ENCODE results near the gene IGFBP3.

IGFBP3 gene

DNA sequence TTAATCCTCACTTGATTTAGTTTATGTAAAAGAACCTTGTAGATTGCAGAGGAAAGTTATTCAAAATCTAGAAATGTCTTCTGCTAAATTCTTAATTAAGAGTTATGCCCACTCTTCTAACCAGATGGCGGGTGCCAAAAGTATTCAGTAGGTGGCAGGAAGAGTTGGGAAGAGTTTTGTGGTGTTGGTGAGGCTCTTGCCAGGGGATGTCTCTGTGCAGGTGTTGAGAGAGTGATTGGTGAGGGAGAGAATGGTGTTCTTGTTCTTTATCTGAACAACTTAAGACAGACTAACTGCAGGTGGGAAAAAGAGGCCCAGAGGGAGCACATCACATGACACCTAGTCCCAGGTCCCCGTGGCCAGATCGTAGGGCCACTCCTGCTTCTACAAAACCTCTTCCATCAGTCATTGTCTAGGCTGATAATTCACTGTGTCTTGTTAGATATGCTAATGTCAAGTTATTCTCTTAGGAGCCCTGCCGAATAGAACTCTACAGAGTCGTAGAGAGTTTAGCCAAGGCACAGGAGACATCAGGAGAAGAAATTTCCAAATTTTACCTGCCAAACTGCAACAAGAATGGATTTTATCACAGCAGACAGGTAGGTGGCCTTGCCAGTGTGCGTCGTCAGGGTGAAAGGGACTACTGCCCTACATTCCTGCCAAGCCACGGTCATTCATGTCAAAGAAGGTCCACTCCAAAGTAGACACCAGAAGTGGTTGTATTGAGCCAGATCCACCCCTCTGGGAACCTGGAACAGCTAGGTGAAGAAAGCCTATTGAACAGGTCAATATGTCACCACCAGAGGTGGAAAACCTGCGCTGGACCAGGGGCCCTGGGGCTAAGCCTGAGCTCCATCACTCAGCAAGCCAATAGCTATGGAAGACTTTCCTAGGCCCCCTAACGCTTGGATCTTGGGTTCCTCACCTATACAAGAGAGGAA, 29.3 kb downstream of the IGFBP3 start:
- DNase-seq (ENCODE audit: low read depth) = no peak

DNA sequence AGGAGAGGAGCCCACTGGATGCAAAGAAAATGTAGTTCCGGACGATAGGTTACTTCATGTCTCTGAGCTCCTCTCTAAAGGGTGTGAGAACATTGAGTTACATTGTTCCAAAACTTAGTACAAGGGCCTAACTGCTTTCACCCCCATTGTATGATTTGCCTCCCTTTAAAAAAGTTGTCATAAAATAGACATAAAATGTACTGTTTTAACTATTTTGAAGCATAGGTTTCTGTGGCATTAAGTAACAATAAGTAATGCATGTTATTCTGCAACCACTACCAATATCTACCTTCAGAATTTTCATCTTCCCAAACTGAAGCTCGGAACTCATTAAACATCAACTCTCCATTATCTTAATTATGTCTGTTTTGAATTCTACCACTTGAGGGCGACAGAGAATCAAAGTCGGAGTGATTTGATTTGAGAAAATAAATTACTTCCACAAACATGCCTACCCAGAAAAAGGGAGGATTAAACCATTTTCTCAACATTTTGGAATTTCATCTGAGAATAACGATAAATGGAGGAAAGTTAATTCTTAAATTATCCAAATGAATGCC, 30.1 kb downstream of the IGFBP3 start:
- no peak for DNase-seq (ENCODE audit: low read depth)

DNA sequence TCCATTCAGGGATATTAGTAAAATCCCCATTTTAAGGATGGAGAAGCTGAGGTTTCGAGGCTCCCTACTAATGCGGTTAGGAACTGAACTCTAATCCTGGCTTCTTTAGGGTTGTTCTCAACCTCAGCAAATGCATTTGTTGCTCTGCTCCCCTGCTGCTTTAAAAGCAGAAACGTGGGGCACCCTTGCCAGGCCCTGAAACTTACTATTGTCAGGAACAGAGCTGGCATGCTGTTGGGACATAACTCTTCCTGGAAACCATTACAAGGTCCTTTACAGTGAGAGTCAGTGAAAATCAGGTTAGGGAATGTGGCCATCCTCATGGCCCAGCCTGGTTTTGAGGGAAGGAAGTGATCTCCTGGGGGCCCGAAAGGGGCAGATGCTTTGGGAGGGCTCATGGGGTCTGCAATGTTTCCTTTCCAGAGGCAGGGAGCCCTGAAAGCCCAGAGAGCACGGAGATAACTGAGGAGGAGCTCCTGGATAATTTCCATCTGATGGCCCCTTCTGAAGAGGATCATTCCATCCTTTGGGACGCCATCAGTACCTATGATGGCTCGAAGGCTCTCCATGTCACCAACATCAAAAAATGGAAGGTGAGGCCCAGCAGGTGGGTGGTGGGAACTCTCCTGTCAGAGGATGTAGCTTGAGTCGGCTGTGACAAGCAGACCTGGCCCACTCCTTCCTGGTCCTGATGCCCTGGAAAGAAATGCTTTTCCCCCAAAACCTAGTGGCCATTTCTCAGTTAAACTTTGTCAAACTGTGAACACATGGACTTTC, 30.8 kb downstream of the IGFBP3 start:
- no peak for DNase-seq (ENCODE audit: low read depth)

DNA sequence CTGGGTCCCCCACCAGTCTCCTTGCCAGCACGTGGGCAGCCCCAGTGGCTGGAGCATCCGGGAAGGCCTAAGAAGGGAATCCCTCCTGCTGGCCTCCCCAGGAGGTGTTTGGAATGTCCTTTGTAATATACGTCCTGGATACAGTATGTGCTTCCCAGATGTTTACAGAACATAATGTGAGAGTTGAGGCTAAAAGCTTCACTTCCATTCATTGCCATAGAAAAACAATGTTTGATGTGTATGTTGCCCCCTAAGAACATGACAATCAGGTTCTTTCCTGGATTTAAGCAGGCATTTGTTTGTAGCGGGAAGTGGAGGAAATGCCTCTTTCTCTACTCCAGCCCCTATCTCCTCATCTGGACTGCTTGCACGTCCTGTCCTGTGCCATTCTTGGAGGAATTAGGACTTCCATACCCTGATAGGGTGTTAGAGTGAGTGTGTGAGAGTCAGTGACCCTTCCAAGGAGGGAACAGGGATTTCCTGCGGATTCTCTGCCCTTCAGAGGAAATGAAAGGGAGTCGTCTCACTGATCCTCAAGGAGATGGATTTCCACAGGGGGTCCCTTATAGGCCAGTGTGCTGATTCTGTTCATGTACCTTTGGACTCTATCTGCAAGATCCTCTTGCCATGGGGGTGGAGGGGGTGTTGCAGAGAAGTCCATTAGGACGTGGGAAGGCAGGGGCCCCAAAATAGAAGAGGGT, 31.6 kb downstream of the IGFBP3 start:
- DNase-seq (ENCODE audit: low read depth) = no peak

DNA sequence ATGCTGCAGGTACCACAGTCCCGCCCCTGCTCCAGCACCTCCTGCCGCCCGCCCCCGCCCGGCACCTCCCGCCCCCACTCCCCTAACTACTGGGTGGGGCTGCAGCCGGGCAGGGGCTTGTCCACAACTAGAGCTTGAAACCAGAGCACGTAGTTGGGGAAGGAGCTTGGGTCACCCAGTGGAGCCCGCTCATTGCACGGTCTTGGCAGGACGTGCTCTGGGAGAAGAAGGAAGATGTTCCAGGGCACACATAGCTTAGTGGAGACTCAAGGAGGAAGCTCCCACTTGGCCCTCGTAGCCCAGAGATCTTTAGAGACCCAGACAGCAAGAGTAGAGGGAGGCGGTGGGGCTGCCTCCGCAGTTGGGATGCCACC, 32.1 kb downstream of the IGFBP3 start:
- no peak for DNase-seq (ENCODE audit: low read depth)

DNA sequence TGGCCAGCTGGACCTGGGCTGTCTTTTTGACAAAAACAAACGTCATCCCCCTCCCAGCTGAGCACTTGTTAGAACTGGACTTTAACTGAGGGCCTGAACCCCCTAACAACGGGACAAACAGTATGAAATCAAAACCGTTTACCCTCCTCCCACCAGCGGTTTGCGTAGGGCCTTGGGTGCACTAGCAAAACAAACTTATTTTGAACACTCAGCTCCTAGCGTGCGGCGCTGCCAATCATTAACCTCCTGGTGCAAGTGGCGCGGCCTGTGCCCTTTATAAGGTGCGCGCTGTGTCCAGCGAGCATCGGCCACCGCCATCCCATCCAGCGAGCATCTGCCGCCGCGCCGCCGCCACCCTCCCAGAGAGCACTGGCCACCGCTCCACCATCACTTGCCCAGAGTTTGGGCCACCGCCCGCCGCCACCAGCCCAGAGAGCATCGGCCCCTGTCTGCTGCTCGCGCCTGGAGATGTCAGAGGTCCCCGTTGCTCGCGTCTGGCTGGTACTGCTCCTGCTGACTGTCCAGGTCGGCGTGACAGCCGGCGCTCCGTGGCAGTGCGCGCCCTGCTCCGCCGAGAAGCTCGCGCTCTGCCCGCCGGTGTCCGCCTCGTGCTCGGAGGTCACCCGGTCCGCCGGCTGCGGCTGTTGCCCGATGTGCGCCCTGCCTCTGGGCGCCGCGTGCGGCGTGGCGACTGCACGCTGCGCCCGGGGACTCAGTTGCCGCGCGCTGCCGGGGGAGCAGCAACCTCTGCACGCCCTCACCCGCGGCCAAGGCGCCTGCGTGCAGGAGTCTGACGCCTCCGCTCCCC, 32.7 kb downstream of the IGFBP3 start, which contains the start of gene IGFBP1:
Gene IGFBP1, plus strand, starts transcription at position 304 of the 808 bp plus-strand sequence. Its CDS starts 165 bp downstream, at position 469.
- DNase-seq (ENCODE audit: low read depth) = no peak

DNA sequence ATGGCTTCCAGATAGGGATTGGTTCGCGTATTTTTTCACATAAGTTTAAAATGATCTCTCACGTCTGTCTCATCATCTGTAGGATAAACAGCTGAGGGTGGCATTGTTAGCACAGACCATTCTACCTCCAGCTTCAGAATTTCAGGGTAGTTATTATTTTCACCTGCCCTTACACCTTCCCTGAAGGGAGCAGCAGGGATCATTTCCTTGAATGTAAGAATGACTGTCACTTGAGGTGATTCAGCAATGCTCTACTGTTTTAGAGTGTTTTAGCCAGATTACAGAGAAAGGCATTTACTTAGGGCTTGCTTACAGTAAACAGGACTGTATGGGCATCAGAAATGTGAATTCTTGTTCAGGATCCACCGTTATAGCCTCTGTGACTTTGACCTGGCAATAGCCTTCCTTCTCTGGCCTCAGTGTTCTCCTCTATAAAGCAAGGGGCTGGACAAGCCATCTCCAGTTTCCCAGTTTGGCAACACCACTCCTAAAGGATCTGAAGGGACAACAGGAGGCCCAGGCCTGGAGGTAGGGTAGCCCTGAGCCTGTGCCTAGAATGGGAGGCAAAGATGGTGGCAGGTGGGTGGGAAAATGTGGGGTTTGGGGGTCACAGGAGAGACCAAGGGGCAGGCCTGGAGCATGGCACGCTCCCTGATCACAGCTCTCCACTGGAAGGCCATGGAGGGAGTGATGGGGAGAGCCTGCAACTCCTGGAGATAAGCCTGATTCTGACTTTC, 34.0 kb downstream of the IGFBP3 start:
- no peak for DNase-seq (ENCODE audit: low read depth)

DNA sequence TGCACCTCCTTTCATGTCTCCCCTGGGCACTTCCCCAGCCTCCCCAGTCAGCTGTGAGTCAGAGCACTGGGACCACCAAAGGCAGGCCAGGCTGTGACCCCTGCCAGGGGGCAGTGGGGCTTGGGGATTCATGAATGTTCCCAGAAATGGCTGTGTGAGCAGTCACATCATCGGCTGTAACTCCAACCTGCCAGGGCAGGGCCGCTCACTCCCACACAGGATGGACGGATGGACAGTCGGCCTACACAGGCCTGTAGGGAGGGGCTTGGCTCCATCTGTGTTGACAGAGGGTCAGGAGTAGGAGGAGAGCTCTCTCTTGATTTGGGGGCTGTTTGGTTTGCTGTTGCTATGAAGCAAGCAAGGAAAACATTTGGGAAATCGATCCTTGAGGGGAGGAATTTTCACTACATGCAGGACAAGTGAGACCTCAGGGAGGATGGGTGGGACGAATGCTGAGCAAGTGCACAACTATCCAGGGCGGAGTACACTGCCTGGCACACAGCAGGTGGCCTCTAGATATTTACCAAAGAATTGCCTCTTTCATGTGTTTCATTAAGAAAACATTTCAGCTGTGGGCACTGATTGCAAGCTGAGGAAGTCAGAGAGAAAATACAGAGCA, 35.7 kb downstream of the IGFBP3 start:
- DNase-seq (ENCODE audit: low read depth) = no peak

DNA sequence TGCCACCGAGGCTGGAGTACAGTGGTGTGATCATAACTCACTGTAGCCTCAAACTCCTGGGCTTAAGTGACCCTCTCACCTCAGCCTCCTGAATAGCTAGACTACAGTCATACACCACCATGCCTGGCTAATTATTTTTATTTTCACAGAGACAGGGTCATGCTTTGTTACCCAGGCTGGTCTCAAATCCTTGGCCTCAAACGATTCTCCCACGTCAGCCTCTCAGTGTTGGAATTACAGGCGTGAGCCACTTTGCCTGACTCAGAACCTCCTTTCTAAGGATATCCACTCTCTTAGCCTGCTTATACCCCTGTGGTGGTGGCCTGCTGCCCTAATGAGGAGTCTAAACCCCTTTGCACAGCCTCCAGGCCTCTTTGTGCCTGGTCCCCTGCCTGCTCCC, 36.9 kb downstream of the IGFBP3 start:
- DNase-seq (ENCODE audit: low read depth) = no peak

DNA sequence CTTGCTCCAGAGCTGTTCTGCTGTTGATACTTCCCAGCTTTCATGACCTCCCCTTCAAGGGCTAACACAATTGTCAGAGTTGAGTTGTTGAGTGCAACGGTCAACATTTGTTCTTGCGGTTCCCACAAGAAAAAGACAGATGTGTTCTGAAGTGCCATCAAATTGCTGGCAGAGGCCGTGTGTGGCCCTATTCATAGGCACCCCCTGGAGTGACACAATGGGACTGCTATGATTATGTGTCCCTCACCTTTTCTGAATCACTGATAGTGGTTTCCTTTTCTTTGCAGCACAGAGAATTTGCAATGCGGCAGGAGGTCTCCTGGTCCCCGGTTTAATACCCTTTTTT, 38.6 kb downstream of the IGFBP3 start:
- DNase-seq (ENCODE audit: low read depth) = no peak

DNA sequence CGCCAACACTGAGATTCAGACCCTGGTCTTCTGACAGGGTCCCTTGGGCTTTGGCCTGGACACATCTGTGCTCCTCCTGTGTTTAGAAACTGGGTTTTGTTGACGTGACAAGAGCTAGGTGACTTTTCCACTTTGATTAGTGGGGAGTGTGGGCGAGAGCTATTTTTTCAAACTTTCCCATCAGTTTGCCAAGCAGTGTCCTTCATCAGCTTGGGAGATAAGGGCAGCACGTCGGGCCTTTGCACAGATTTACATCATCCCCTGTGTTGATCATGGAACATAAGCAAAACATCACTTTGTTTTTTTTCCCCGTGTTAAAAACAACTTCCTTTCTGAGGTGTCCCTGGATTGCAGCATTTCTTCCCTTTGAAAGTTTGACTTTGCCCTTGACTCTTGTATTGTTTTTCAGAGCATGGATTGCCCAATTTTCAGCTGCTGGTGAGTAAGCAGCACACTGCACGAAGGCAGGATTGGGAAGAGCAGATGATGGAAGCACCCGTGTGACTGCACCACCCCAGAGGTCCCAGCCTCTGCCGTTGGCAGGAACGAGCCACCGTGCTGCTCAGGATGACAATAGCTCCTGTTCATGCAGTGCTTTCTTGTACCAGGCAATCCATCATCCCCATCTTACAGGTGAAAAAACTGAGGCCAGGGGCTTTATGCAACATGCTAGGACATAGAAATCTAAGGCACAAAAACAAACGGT, 39.2 kb downstream of the IGFBP3 start:
- DNase-seq (ENCODE audit: low read depth) = no peak

DNA sequence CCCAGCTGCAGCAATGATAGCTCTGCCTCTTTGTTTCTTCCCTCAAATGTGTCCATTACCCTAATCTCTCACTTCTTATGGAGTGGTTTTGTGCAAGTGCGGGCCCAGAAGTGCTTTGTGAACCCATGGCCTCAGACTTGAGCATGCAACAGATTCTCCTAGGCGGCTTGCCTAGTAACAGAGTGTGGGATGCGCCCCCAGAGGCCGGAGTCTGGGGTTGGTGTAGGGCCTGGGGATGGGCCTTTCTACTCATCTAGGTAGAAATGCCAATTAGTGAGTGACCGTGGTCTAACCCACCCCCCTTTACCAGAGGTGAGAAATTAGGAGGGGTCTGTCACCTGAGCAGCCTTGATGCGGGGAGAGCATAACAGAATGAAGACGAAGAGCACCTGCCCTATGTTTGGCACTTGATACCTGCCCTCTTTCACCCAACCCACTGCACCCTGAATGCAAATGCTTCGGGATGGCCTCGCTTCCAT, 39.8 kb downstream of the IGFBP3 start:
- no peak for DNase-seq (ENCODE audit: low read depth)

DNA sequence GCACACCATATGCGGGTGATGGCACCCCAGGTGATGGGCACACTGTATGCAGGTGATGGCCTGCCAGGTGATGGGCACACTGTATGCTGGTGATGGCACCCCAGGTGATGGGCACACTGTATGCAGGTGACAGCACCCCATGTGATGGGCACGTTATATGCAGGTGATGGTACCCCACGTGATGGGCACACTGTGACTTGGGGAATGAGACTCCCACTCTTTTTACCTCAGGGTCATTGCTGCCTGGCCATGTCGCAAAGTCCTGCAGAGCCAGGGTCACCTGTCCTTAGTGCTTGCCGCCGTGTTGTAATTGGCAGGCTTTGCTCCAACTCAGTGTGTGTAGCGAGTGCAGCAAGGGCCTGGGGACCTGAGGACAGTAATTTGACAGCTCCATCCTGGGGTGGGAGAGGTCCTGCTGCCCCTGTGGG, 40.6 kb downstream of the IGFBP3 start:
- DNase-seq (ENCODE audit: low read depth) = no peak

DNA sequence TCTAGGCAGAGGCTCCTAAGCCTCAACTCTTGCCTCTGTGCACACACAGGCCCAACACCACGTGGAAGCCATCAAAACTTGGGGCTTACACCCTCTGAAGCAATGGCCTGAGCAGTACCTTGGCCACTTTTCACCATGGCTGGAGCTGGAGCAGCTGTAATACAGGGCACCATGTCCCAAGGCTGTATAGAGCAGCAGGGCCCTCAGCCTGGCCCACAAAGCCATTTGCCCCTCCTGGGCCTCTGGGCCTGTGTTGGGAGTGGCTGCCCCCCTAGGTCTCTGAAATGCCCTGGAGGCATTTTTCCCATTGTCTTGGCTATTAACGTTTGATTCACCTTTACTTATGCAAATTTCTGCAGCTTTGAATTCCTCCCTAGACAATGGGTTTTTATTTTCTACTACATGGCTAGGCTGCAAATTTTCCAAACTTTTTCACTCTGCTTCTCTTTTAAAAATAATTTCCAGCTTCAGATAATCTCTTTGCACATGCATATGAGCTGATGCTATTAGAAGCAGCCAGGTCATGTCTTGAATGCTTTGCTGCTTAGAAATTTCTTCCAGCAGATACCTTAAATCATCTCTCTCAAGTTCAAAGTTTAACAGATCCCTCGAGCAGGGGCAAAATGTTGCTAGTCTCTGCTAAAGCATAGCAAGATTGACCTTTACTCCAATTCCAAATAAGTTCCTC, 42.5 kb downstream of the IGFBP3 start:
- no peak for DNase-seq (ENCODE audit: low read depth)

DNA sequence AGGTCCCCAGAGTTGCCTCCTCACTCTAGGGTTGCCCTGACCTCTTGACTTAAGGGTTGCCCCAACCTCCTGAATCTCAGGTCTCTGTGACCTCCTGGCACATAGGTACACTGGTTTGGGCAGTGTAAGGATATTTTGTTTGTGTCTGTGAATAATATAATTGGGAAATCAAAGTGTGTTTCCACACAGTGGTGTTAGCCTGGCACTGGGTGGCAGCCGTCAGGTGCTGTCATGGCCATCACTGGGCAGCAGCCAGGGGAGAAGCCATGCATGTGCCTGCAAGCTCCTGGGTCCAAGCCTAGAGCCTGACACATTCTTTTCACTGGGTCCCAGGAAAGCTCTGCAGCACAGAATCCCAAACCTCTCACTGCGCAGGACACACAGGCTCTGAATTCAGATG, 44.6 kb downstream of the IGFBP3 start:
- no peak for DNase-seq (ENCODE audit: low read depth)

DNA sequence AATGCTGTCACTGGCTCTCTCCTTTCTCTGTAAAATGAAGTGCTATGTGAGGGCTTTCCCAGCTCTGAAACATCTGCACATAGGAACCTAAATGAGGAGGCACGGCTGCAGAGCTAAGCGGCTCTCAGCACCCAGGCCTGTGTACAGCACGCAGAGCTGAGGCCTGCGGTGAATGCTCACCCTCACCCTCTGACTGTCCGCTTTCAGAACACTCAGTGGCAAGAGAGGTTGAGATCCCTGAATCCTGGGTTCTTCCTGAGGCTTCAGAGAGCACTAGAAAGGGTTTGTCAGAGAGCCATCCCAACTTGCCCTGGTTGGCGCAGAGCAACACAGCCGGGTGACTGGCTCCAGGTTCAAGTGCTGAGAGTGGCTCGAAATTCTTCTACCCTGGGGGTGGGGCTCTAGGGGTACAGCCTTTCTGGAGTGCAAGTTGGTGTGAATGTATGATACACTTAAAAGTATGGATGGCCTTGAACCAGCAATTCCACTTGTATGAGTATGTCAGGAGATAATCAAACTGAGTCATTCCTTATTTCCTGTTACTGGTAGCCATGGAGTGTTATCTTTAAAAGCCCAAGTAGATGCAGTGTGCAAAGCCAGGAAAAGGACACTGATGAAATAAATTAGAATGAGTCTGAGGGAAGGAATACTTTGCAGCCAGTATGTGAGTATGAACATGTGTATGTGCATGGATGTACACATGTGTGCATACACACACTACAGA, 46.5 kb downstream of the IGFBP3 start:
- no peak for DNase-seq (ENCODE audit: low read depth)

DNA sequence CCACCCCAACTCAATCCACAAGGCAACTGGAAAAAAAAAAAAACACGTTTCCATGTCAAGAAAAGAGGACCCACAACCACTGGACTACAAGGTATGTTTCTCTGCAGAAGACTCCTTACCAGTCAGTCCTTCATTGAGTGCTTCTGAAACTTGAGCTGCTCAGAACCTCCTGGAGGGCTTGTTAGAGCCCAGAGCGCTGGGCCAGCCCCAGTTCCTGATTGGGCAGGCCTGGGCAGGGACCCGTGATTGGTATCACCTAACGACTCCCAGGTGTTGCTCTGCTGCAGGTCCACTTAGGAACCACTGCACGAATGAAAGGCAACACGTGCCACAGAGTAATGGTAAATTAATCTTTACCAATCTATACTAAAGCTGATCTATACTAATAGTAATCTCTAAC, 47.7 kb downstream of the IGFBP3 start:
- DNase-seq (ENCODE audit: low read depth) = no peak

DNA sequence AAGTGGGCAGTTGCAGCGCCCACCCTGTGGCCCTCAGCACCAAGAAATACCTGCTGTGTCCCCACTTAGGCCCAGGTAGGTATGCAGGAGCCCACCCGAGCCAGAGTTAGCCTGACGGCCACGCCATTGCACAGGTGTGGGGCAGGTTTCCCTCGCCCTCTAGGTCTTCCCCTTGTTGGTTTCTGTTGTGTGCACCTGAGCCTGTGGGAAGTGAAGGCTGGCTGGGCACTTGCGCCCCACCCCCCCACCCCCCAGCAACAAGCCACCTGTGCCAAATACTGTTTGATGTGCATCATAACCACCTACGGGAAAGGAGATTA, 48.1 kb downstream of the IGFBP3 start, which contains the start of gene CCDC201:
Gene CCDC201, minus strand, starts transcription at position 48 of the 320 bp plus-strand sequence. CDS start 75 bp downstream, outside the sequence.
- no peak for DNase-seq (ENCODE audit: low read depth)
